ENCODE results near the gene SLC22A1.

DNA sequence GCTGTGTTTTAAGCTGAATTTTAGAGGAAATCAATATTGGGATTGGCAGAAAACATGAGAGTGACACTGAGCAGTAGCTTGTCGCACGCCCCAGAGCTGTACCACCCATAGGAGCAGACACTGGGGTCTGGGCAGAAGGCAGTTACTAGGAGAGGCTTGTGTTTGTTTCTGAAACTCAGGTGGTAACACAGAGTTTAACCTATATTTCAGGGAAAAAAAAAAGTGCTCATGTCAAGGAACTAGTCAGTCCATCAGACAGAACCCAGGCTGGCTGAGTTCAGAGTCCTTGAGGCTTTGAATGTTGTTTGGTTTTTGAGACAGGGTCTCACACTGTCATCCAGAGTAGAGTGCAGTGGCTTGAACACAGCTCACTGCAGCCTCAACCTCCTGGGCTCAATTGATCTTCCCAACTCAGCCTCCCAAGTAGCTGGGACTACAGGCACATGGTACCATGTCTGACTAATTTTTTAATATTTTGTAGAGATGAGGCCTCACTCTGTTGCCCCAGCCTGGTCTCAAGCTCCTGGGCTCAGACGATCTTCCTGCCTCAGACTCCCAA is 6.6 kb downstream of the SLC22A1 start:
- TF ChIP-seq POLR2A (IDR thresholded peaks at IDR 0.05), result no peak
- TF ChIP-seq, protein P1, sequence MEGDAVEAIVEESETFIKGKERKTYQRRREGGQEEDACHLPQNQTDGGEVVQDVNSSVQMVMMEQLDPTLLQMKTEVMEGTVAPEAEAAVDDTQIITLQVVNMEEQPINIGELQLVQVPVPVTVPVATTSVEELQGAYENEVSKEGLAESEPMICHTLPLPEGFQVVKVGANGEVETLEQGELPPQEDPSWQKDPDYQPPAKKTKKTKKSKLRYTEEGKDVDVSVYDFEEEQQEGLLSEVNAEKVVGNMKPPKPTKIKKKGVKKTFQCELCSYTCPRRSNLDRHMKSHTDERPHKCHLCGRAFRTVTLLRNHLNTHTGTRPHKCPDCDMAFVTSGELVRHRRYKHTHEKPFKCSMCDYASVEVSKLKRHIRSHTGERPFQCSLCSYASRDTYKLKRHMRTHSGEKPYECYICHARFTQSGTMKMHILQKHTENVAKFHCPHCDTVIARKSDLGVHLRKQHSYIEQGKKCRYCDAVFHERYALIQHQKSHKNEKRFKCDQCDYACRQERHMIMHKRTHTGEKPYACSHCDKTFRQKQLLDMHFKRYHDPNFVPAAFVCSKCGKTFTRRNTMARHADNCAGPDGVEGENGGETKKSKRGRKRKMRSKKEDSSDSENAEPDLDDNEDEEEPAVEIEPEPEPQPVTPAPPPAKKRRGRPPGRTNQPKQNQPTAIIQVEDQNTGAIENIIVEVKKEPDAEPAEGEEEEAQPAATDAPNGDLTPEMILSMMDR (IDR thresholded peaks at IDR 0.05), result no peak
